Thymus (tissue), 14 donors: Measurements from ENCODE around the gene NAA60. TPM values are rescaled to one million over a fixed set of nuclear protein-coding genes. Genes with fewer than 3 reads are reported as not detected.

Experiments used
- DNase-seq, 9 donors: peaks; one replicate each; pipeline ENCODE4 v3.0.0-alpha.2; 2013; ENCODE audit warnings: low spot score in 9 of 9, low read depth in 6 of 9, missing footprints in 1 of 9
- H3K27ac ChIP-seq, 2 donors: one replicate each; pipeline ENCODE4 v1.5.1; 2013; ENCODE audit warnings: control low read depth in 1 of 2, low read depth in 1 of 2, low read length in 1 of 2, mild to moderate bottlenecking in 1 of 2, moderate library complexity in 1 of 2
- H3K27me3 ChIP-seq, 2 donors: one replicate each; pipeline ENCODE4 v1.5.1; 2013; ENCODE audit warnings: low read length in 1 of 2; ENCODE audit not compliant: control insufficient read depth in 2 of 2, insufficient read depth in 1 of 2
- H3K36me3 ChIP-seq, 2 donors: one replicate each; pipeline ENCODE4 v1.5.1; 2013; ENCODE audit warnings: low read length in 1 of 2, mild to moderate bottlenecking in 1 of 2, moderate library complexity in 1 of 2; ENCODE audit not compliant: control insufficient read depth in 2 of 2, insufficient read depth in 2 of 2
- H3K4me1 ChIP-seq, 2 donors: one replicate each; pipeline ENCODE4 v1.5.1; 2013; ENCODE audit warnings: low read length in 2 of 2; ENCODE audit not compliant: control insufficient read depth in 2 of 2, insufficient read depth in 2 of 2
- H3K4me3 ChIP-seq, 2 donors: one replicate each; pipeline ENCODE4 v1.5.1; 2013; ENCODE audit warnings: low read length in 2 of 2, control low read depth in 1 of 2, mild to moderate bottlenecking in 1 of 2
- H3K9me3 ChIP-seq, 2 donors: one replicate each; pipeline ENCODE4 v1.5.1; 2013; ENCODE audit warnings: low read length in 1 of 2, mild to moderate bottlenecking in 1 of 2; ENCODE audit not compliant: control insufficient read depth in 2 of 2, insufficient read depth in 1 of 2
- WGBS: extraction: QIAGEN DNeasy Blood & Tissue Kit; methylation state at CpG from one replicate; pipeline ENCODE4 v1.1.7; 2013; 5-methylcytosine and 5-hydroxymethylcytosine counted together
- long read RNA-seq, 10 donors: transcript quantifications; one replicate each; lab custom pipeline, GENCODE V29; 2026
- polyA plus RNA-seq: library from polyadenylated mRNA; stranded (reverse); fragments of 200-250 nt; gene quantifications from one replicate; pipeline ENCODE4 v1.2.3, GENCODE V29; 2013
- total RNA-seq: library from RNA; stranded (reverse); fragments of 120-200 nt; gene quantifications from one replicate; pipeline ENCODE4 v1.2.4, GENCODE V29; 2013
- donor health status: healthy.

NAA60 gene
- total RNA-seq (8.6 TPM), polyA plus RNA-seq (36.0 TPM)
- long read RNA-seq, donor 1, partial matches to known transcripts = 0 of 1 reads
- long read RNA-seq, donor 1, other reads (novel, unspliced or antisense) = 0 of 1 reads
- long read RNA-seq, donor 2 = 0 reads
- long read RNA-seq, donor 3, transcript NAA60-238 (5 exons, 3,899 nt) = major isoform, 17 of 31 reads
- long read RNA-seq, donor 3, partial matches to known transcripts = 0 of 31 reads
- long read RNA-seq, donor 3, other reads (novel, unspliced or antisense) = 0 of 31 reads
- long read RNA-seq, donor 4, transcript NAA60-238 (5 exons, 3,899 nt) = major isoform, 9 of 13 reads
- long read RNA-seq, donor 4, partial matches to known transcripts = 0 of 13 reads
- long read RNA-seq, donor 4, other reads (novel, unspliced or antisense) = 0 of 13 reads
- long read RNA-seq, donor 5, transcript NAA60-238 (5 exons, 3,899 nt) = major isoform, 17 of 28 reads
- long read RNA-seq, donor 5, partial matches to known transcripts = 0 of 28 reads
- long read RNA-seq, donor 5, other reads (novel, unspliced or antisense) = 0 of 28 reads
- long read RNA-seq, donor 6, transcript NAA60-229 (7 exons, 2,531 nt) = major isoform, 7 of 12 reads
- long read RNA-seq, donor 6, partial matches to known transcripts = 0 of 12 reads
- long read RNA-seq, donor 6, other reads (novel, unspliced or antisense) = 0 of 12 reads
- long read RNA-seq, donor 7, transcript NAA60-238 (5 exons, 3,899 nt) = major isoform, 8 of 14 reads
- long read RNA-seq, donor 7, partial matches to known transcripts = 0 of 14 reads
- long read RNA-seq, donor 7, other reads (novel, unspliced or antisense) = 0 of 14 reads
- long read RNA-seq, donor 8, transcript NAA60-238 (5 exons, 3,899 nt) = major isoform, 7 of 11 reads
- long read RNA-seq, donor 8, partial matches to known transcripts = 0 of 11 reads
- long read RNA-seq, donor 8, other reads (novel, unspliced or antisense) = 0 of 11 reads
- long read RNA-seq, donor 9, partial matches to known transcripts = 0 of 8 reads
- long read RNA-seq, donor 9, other reads (novel, unspliced or antisense) = 0 of 8 reads
- long read RNA-seq, donor 10, transcript NAA60-238 (5 exons, 3,899 nt) = major isoform, 20 of 34 reads
- long read RNA-seq, donor 10, partial matches to known transcripts = 0 of 34 reads
- long read RNA-seq, donor 10, other reads (novel, unspliced or antisense) = 0 of 34 reads

DNA sequence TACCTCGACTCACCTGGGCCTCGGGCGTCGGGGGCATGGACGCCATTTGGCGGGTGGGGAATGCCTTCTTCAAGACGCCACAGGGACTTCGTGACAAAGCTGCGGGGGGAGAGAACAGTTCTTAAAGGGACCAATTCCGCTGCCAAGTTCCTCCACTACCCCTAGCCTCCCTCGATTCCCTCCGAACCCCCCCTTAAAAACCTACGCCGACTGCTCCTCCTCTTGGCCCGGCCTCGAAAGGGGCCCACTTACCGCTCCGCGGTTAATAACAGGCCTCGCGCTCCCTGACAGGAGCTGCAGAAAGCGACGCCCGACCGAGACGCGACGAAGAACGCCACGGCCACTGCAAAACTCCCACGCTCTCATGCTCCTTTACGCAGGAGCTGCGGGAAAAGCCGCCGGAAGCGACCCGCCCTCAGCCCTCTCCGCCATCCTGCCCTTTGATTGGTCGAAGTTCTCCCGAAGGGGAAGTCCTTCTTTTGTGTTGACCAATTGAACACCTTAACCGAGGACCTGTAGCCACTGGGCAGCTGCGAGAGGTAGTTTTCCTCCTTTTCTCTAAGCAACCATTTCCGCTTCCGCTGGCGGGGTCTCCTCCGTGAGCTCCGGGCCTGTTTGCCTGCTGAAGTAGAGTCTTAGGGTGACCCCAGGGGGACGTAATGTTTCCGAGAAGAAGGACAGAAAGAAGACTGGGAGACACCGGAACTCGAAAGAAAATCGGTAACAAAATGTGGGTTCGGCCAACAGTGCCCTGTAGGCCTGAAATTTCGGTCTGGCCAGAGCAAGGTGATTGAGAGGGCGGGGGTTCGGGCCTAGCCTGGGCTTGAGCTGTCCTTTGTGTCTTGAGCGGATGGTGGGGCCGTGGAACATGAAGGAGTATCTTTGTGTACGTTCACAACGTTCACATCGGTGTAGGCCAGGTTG is at the start of gene NAA60, which contains the start of gene ZNF597:
Gene NAA60, plus strand, starts transcription at position 573 of the 924 bp plus-strand sequence. CDS start 32,548 bp downstream, outside the sequence.
Gene ZNF597, minus strand, starts transcription at position 397 of the 924 bp plus-strand sequence. Its CDS starts 351 bp downstream, at position 46.
- DNase-seq = peak; percentile 50 to 91 (median 75)
- H3K36me3 ChIP-seq = peaks cover 4 to 6% of the 10 kb centered on the region in 2 donors
- peak within 1 kb of the TSS; percentile 72 to 76 for H3K27ac ChIP-seq
- H3K9me3 ChIP-seq = peaks cover 1 to 40% of the 10 kb centered on the region in 2 donors
- H3K4me1 ChIP-seq = peaks cover 3 to 6% of the 10 kb centered on the region in 2 donors
- no peaks in the 10 kb centered on the region for H3K27me3 ChIP-seq
- peak within 1 kb of the TSS; percentile 70 to 77 for H3K4me3 ChIP-seq
- 45% methylated on average over 61 of the region's 61 CpGs for WGBS

- Histone ChIP-seq H3K27ac (peak overlapping the region; percentile 66 to 89), H3K9me3 (peaks cover 11 to 49% of the 10 kb centered on the region in 2 donors), H3K4me1 (peaks cover 11% of the 10 kb centered on the region in 2 donors), H3K27me3 (no peaks in the 10 kb centered on the region), H3K4me3 (peak overlapping the region; percentile 72 to 81), H3K36me3 (peaks cover 40 to 48% of the 10 kb centered on the region in 2 donors)
- peak in 2 of 9 donors; percentile 5 to 7 for DNase-seq
- under 1% methylated on average over 18 of the region's 18 CpGs for WGBS
These were observed 43.1 kb upstream of the NAA60 start for GRCh38 chr16:3400446-3400778.

DNA sequence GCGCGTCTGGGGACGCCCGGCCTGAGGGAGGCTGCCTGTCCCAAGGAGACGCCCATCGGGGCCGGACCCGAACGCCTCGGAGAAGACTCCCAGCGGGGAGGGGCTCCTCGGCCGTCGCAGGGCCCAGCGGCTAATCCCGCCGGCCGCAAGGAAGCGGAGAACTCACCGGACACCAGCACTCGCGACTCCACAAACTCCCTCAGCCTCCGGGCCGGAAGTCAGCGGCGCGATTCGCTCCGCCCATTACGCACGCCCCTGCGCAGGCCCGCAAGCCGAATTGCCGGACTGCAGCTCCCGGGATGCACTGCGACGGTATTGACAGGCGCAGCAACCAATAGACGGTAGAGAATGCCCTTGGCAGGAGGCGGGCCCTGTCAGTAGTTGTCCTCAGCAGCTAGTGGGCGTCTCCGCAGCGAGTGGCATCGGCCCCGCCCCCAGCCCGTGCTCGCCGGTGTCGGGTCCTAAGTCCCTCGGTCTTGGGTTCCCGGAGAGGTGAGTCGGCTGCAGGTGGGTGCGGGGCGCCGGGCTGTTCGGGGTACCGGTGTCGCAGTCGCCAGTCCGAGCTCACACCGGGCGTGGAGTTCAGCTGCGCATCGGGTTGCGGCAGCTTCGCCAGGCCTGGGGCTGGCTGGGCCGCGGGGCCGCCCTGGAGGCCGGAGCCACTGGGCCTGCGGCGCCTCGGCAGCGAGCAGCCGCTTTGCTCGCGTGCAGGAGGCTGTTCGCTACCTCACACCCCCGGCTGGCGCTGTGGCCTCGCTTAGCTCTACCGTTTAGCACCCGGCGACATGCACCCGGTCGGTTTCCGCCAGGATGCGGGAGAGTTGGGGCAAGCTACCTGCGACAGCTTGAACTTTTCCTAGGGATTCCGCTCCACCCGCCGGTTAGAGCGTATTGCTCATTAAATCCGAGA is 42.4 kb upstream of the NAA60 start, which contains the start of the genes ZNF174 and ZSCAN32:
Gene ZNF174, plus strand, starts transcription at position 437 of the 910 bp plus-strand sequence. CDS start 790 bp downstream, outside the sequence.
Gene ZSCAN32, minus strand, starts transcription at position 226 of the 910 bp plus-strand sequence. CDS start 3,447 bp downstream, outside the sequence.
- H3K4me1 ChIP-seq = peaks cover 11% of the 10 kb centered on the region in 2 donors
- H3K36me3 ChIP-seq = peaks cover 40 to 47% of the 10 kb centered on the region in 2 donors
- peaks cover 10 to 53% of the 10 kb centered on the region in 2 donors for H3K9me3 ChIP-seq
- no peaks in the 10 kb centered on the region for H3K27me3 ChIP-seq
- peak within 1 kb of the TSS; percentile 72 to 81 for H3K4me3 ChIP-seq
- WGBS = under 1% methylated on average over 95 of the region's 95 CpGs
- H3K27ac ChIP-seq = peak within 1 kb of the TSS; percentile 66 to 90
- DNase-seq = peak; percentile 95 to 99 (median 98)

GRCh38 chr16:3401719-3402397 is 41.6 kb upstream of the NAA60 start:
- peak overlapping the region; percentile 72 to 81 for H3K4me3 ChIP-seq
- peak overlapping the region; percentile 40 to 90 for H3K27ac ChIP-seq
- peaks cover 32 to 42% of the 10 kb centered on the region in 2 donors for H3K36me3 ChIP-seq
- DNase-seq = peak in 3 of 9 donors; percentile 10 to 20 (median 13)
- peaks cover 11% of the 10 kb centered on the region in 2 donors for H3K4me1 ChIP-seq
- H3K27me3 ChIP-seq = no peaks in the 10 kb centered on the region
- 55% methylated on average over 17 of the region's 17 CpGs for WGBS
- peaks cover 10 to 50% of the 10 kb centered on the region in 2 donors for H3K9me3 ChIP-seq

DNA sequence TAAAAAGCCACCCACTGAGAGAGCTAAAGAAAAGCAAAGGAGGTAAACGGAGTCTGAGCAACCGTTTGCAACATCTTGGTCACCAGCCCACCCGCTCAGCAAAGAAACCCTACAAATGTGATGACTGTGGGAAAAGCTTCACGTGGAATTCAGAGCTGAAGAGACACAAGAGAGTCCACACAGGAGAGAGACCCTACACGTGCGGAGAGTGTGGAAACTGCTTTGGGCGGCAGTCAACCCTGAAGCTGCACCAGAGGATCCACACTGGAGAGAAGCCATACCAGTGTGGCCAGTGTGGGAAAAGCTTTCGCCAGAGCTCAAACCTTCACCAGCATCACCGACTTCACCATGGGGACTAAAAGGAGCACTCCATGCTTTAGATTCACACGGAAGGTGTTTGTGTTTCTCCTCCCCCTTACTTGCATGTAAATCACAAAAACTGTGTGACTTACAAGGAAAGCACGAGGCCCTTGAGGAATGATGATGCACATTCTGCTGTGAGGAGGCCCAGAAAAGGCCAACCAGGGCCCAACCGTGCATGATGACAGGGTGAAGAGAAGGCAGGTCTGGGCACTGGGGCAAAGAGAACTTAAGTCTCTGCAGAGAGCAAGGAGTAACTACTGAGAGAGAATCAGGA is 34.8 kb upstream of the NAA60 start:
- Histone ChIP-seq H3K27ac (no peak overlapping the region), H3K4me3 (no peak overlapping the region), H3K9me3 (peaks cover 24 to 76% of the 10 kb centered on the region in 2 donors), H3K27me3 (no peaks in the 10 kb centered on the region), H3K4me1 (no peaks in the 10 kb centered on the region), H3K36me3 (peaks cover 29 to 33% of the 10 kb centered on the region in 2 donors)
- 98% methylated on average over 12 of the region's 12 CpGs for WGBS
- no peak for DNase-seq

GRCh38 chr16:3413730-3414379 is 29.6 kb upstream of the NAA60 start:
- Histone ChIP-seq H3K4me3 (no peak overlapping the region), H3K9me3 (peaks cover 14 to 70% of the 10 kb centered on the region in 2 donors), H3K36me3 (peaks cover 0 to 2% of the 10 kb centered on the region in 2 donors), H3K27me3 (no peaks in the 10 kb centered on the region), H3K4me1 (no peaks in the 10 kb centered on the region), H3K27ac (no peak overlapping the region)
- 53% methylated on average over 29 of the region's 29 CpGs for WGBS
- DNase-seq = no peak
